ENCODE results near the gene ANKS1A. TPM values are rescaled to one million over a fixed set of nuclear protein-coding genes. Genes with fewer than 3 reads are reported as not detected.

The ANKS1A gene
- total RNA-seq, 3 donors from 2014 or later, result 30.0 to 62.4 (median 33.3) TPM

- Histone ChIP-seq H3K4me1 (ENCODE audit: low read depth) (no peaks in the 10 kb centered on the region), H3K4me3 (no peak overlapping the region), H3K9me3 (no peaks in the 10 kb centered on the region), H3K36me3 (ENCODE audit: low read depth) (peaks cover 3% of the 10 kb centered on the region)
- peak; percentile 52 for ATAC-seq
- TF ChIP-seq CTCF (IDR thresholded peaks at IDR 0.05), result no peak
- DNase-seq, result no peak
- intact Hi-C loops (cut with DNase I, micrococcal nuclease), result no loop called here
Measured at GRCh38 chr6:35061102-35061615, 172.1 kb downstream of the ANKS1A start.

- H3K4me1 ChIP-seq (ENCODE audit: low read depth), result no peaks in the 10 kb centered on the region
- H3K9me3 ChIP-seq, result no peaks in the 10 kb centered on the region
- no peak for TF ChIP-seq CTCF (IDR thresholded peaks at IDR 0.05)
- DNase-seq (no peak), ATAC-seq (no peak)
- H3K36me3 ChIP-seq (ENCODE audit: low read depth), result peaks cover 3% of the 10 kb centered on the region
- intact Hi-C loops (cut with DNase I, micrococcal nuclease), result no loop called here
- no peak overlapping the region for H3K4me3 ChIP-seq
Measured at GRCh38 chr6:35061651-35062410, 172.8 kb downstream of the ANKS1A start.

- intact Hi-C loops (cut with DNase I, micrococcal nuclease), result no loop called here
- Histone ChIP-seq H3K4me3 (no peak overlapping the region), H3K9me3 (no peaks in the 10 kb centered on the region), H3K4me1 (ENCODE audit: low read depth) (no peaks in the 10 kb centered on the region), H3K36me3 (ENCODE audit: low read depth) (peaks cover 3% of the 10 kb centered on the region)
- no peak for DNase-seq
- no peak for ATAC-seq
- no peak for TF ChIP-seq CTCF (IDR thresholded peaks at IDR 0.05)
Measured at GRCh38 chr6:35062676-35063574, 173.9 kb downstream of the ANKS1A start.

GRCh38 chr6:35063701-35064280 lies 174.7 kb downstream of the ANKS1A start:
- Histone ChIP-seq H3K4me3 (no peak overlapping the region), H3K36me3 (ENCODE audit: low read depth) (peaks cover 3% of the 10 kb centered on the region), H3K9me3 (no peaks in the 10 kb centered on the region), H3K4me1 (ENCODE audit: low read depth) (no peaks in the 10 kb centered on the region)
- no peak for ATAC-seq
- DNase-seq, result no peak
- no peak for TF ChIP-seq CTCF (IDR thresholded peaks at IDR 0.05)
- intact Hi-C loops (cut with DNase I, micrococcal nuclease), result no loop called here

GRCh38 chr6:35064290-35064689 lies 175.2 kb downstream of the ANKS1A start:
- H3K36me3 ChIP-seq (ENCODE audit: low read depth), result peaks cover 3% of the 10 kb centered on the region
- H3K9me3 ChIP-seq, result no peaks in the 10 kb centered on the region
- no peak for ATAC-seq
- intact Hi-C loops (cut with DNase I, micrococcal nuclease), result no loop called here
- DNase-seq, result no peak
- no peak for TF ChIP-seq CTCF (IDR thresholded peaks at IDR 0.05)
- H3K4me1 ChIP-seq (ENCODE audit: low read depth), result no peaks in the 10 kb centered on the region
- no peak overlapping the region for H3K4me3 ChIP-seq

All from mucosa of descending colon (tissue), 3 donors.